Fibroblast of skin of left quadriceps (primary cell): ENCODE results near the gene BTF3L4.
"Not testable (repeated sequence)": the region's sequence is repeated elsewhere in the genome, so short reads cannot be mapped to it uniquely, and the experiment has no call there.

Source experiments
- DNase-seq, 2 experiments: peaks; one replicate each; pipeline ENCODE4 v3.0.0-alpha.2; 2013; ENCODE audit warnings: low read depth in 2 of 2

BTF3L4 gene

DNA sequence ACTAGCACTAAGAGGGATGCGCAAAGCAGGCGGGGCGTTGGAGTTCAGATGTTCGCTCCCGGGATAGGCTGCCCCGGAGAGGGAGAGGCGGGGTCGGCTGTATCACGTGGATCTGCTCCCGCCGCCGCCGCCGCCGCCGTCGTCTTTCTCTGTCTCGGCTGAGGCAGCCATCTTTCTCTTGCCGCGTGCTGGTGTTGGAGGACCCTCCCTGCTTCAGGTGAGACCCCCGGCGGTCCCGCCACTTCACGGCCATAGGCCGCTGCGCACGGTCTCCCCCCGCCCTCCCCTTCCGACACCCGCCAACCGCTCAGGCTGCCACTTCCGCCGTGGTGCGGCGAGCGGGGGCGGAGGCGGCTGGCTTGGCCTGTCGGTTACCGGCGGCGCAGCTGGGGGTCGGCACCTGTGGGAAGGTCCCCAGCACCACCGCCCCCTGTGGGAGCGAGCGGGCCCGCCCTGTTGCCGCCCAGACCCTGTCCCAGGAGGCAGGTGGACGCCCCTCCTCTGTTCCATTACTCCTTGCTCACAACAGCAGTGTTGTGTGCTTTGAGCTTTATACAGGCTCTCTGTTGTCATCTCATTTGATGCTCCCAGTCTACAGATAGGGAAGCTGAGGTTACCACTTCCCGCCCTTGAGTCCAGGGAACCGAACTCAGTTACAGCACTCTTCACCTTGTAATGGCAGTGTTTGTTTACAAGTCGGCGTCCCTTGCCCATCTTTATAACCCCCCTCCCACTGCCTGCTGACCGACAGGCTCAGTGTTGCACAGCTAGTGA lies at the start of gene BTF3L4:
Gene BTF3L4 (plus strand): TSS at position 133 of the 774 bp plus-strand sequence. CDS start 3,553 bp downstream, outside the sequence.
- DNase-seq = peak; percentile 84

DNA sequence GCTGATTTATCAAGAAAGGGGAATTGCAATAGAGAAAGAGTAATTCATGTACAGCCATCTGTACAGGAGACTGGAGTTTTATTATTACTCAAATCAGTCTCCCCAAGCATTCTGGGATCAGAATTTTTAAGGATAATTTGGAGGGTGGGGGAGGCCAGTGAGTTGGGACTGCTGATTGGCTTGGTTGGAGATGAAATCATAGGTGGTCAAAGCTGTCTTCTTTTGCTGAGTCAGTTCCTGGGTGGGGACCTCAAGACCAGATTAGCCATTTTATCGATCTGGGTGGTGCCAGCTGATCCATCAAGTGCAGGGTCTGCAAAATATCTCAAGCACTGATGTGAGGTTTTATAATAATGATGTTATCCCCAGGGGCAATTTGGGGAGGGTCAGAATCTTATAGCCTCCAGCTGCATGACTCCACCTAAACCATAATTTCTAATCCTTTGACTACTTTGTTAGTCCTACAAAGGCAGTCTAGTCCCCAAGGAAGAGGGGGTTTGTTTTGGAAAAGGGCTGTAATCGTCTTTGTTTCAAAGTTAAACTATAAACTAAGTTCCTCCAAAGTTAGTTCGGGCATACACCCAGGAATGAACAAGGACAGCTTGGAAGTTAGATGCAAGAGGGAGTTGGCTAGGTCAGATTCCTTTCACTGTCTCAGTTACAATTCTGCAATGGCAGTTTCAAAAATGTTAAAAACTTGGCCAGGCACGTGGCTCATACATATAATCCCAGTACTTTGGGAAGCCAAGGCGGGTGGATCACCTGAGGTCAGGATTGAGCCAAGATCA lies 48.7 kb upstream of the BTF3L4 start:
- peak in 1 of 2 experiments; percentile 5 for DNase-seq

DNA sequence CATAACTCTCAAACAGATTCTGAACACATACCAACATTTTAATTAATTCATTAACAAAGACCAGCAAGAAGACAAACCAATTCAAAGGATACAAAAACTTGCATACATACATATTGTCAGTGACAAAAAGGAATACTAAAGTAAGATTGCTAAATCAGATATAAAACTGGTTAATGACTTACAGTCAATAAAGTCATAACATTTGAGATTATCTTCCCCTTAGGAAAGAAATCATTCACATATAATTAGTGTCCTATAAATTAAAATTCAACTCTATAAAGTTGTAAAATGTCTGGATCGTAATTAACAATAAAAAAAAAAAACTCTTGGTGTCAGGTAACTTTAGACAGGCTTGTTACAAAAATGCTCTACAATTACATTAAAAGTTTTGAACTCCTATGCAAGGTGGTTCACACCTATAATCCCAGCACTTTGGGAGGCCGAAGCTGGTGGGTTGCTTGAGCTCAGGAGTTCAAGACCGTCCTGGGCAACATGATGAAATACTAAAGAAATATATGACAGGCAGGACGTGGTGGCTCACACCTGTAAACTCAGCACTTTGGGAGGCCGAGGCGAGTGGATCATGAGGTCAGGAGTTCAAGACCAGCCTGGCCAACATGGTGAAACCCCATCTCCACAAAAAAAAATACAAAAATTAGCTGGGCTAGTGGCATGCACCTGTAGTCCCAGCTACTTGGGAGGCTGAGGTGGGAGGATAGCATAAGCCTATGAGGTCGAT lies 47.9 kb upstream of the BTF3L4 start:
- DNase-seq = no peak

DNA sequence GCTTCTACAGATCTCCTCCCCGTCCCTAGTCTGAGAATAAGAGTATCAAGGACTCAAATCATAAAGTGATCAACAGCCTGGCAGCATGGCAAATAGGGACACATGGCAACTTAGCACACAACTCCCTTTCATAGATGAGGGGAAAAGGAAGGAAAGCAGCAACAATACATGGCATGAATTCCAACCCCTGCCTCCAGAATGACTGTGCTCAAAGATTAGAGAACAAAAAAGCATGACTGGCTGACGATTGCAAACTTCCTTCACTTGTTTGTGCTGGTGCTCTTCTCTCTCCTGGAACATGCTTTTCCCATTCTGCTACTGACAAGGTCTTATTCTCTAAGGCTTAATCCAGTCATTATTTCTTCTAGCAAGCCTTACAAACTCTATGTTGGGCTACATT lies 34.0 kb upstream of the BTF3L4 start:
- no peak for DNase-seq

DNA sequence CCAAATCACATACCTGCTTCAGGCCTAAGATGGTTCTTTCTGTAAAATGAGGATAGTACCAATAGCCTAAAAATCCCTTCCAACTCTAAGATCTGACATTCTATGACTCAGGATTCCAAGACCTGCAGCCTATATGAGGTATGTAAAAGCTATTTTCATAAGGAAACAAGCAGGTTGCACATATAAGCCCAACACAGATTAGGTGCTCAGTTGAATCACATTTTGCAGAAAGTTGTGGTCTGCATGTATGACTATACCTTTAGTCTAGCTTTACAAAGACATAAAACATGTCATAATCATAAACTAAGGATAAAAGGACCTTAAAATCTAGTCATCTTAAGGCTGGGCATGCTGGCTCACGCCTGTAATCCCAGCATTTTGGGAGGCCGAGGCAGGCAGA lies 29.8 kb upstream of the BTF3L4 start:
- DNase-seq = no peak

DNA sequence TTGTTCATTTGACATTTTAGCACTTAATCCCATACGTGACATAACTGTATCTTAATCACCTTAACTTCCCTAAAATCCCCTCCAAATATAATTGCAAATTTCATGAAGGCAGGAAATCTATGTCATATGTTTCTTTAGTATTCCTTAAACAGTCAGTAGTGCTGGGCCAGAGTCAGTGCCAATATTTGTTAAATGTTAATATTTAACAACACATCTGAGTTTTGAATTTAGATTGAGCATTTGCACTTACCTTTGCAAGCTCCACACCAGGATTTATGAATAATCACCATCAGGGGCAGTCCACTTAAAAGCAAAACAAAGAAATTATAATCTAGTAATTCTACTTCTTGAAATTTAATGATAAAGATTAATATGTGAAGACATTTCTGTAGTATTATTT lies 27.8 kb upstream of the BTF3L4 start:
- no peak for DNase-seq

DNA sequence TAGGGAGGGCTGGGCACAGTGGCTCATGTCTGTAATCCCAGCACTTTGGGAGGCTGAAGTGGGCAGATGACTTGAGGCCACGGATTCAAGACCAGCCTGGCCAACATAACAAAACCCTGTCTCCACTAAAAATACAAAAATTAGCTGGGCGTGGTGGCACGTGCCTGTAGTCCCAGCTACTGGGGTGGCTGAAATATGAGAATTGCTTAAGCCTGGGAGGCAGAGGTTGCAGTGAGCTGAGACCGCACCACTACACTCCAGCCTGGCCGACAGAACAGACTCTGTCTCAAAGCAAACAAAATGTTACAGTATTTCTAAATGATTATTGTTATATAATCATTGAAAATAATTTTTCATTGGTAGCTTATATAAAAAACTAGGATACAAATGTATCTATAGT lies 27.3 kb upstream of the BTF3L4 start:
- DNase-seq = not testable (repeated sequence)

DNA sequence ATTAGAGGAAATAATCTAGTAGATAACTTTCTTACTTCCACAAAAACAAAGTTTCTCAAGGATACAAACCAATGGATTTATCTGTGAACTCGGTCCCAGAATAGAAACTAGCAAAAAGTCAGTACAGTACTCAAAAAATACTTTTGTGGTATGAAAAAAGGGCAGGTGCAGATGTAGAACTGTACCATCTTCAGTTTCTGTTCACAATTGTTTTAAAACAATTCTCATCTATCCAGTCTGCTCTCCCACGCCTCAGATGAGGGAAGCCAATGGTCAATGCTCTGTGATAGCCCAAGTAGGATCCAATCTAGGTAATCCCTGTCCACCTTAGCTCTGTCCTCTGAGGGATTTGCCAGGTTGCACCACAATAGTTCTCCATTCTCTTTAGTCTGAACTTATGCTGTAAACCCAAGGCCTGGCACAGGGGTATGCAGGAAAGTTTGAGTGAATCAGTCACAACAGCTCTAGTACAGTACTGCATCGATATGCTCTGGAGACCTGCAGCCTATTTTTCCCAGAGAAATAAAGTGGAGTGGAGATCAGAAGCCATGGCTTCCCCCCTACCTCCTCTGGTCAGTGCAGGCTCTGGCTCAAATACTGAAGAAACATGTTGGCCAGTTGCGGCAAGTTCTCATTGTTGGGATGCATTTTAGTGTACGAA lies 23.8 kb upstream of the BTF3L4 start:
- no peak for DNase-seq

DNA sequence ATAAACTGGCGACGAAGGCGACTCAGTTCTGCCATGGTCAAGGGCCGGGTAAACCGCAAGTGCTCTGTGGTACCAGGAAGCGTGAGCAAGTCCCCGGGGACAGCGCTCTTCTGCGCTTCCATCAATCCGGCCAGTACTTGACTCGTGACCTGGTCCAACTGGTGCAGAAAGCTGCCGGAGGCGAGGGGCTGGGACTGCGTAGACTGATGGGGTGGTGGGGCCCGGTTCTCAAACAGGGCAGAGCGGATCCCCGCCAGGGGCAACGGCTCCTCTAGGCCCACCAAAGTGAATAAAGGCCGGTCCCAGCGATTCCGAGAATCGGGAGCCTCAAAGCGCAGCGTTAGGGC lies 23.3 kb upstream of the BTF3L4 start:
- no peak for DNase-seq

DNA sequence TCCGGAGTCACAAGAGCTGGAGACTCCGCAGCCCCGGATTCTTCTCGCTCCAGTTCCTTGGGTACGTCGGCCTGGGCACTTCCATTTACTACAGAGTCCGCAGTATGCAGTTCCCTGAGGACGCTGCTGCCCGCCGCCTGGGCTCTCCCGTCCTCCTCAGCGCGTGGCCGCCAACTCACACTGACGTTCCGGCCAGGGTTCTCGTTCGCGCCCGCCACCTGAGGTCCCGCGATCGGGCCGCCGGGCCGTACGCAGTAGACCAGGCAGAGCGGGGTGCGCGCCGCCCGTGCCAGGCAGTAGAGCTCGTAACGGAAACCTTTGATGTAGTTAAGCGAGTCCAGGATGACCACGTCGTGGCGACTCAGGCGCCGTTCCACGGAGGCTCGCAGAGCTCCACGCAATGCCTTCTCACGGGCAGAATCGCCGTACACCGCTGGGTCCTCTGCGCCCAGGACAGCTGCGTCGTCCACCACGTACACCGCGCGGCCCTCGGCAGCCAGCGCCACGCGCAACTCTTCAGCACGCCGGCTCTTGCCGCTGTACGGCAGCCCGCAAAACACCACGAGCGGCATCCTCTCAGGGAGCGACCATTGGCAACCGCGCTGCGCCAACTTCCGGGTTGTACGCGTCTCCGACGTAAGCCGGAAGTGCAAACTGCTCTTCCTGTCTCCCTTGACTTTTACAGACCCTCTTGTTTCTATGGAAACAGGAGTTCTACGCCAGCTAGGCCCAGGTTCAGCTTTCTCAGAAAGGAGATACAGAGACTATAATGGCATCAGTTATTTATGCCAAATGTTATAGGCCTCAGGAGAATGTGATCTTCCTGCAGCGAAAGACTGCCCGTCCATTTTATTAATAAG lies 22.7 kb upstream of the BTF3L4 start, which contains the start of gene KTI12:
Gene KTI12 (minus strand): TSS at position 621 of the 860 bp plus-strand sequence. CDS start 49 bp downstream, at position 572.
- peak; percentile 74 to 78 for DNase-seq

DNA sequence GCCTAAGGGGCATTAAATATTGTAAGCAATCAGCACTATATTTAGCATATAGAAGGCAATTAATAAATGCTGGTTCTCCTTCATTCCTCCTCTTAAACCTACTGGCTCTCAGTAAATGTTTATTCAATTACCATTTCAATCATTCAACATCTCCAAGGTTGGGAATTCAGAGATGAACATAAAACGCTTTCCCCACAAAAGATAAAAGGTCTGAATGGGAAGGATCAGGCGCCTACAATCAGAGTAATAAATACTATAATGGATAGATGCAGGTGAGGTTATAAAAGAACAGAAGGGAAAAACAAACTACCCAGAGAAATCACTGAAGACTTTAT lies 22.1 kb upstream of the BTF3L4 start:
- DNase-seq = no peak

DNA sequence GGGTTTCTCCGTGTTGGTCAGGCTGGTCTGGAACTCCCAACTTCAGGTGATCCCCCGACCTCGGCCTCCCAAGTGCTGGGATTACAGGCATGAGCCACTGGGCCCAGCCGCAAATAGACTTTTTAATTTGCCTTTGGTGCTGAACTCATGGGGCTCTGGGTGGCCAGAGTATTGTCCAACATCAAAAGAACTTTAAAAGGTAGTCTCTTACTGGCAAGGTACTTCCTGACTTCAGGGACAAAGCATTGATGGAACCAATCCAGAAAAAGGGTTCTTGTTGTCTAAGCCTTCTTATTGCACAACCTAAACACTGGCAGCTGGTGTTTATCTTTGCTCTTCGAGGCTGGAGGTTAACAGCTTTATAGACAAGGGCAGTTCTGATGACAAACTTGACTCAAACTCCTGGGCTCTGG lies 18.7 kb upstream of the BTF3L4 start:
- no peak for DNase-seq

DNA sequence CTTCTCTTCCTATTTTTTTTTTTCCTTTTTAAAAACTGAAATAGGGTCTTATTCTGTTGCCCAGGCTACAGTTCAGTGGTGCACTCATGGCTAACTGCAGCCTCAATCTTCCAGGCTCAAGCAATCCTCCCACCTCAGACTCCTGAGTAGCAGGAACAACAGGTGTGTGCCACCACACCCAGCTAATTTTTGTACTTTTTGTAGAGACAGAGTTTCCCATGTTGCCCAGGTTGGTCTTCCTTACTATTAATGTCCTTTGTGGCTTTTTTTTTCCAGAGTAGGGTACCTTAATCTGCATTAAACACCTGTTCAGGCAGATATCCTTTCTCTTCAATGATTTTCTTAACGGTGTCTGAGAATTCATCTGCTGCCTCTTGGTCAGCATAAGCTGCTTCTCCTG lies 18.2 kb upstream of the BTF3L4 start:
- no peak for DNase-seq

DNA sequence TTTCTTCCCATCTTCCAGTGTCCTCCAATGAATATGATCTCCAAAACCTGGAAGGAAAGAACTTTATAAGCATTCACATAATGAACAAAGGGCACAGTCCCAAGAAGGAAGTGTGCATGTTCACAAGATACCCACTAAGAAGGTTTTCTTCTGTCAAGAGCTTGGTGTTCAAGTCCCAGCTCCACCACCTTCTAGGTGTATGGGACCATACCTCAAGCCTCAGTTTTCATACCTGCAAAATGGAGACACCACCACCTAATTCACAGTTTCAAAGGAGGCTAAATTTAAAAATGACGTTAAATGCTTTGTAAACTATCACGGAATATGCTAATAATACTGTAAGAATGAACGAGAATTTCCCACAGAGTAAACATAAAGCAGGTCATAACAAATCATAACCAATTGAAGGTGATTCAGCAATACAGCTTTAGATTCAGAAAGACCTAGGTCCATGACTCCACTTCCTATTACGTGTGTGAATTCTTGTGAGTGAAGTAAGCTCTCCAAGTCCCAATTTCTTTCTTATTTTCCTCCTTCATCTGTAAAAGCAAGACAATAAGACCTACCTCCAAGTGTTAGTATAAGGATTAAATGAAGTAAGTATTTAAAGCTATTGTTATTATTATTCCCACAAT lies 14.4 kb upstream of the BTF3L4 start:
- DNase-seq = no peak

DNA sequence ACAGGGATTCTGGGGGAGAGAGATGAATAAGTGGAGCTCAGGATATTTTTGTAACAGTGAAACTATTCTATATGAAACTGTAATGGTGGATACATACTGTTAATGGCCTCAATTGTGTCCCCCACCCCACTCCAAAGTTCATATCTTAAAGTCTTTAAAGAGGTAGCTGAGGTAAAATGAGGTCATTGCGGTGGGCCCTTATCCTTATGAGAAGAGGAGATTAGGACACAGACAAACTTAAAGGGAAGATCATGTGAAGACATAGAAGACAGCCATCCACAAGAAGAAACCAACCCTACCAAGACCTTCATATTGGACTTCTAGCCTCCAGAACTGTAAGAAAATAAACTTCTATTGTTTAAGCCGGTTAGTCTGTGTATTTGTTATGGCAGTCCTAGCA lies 10.9 kb upstream of the BTF3L4 start:
- no peak for DNase-seq

DNA sequence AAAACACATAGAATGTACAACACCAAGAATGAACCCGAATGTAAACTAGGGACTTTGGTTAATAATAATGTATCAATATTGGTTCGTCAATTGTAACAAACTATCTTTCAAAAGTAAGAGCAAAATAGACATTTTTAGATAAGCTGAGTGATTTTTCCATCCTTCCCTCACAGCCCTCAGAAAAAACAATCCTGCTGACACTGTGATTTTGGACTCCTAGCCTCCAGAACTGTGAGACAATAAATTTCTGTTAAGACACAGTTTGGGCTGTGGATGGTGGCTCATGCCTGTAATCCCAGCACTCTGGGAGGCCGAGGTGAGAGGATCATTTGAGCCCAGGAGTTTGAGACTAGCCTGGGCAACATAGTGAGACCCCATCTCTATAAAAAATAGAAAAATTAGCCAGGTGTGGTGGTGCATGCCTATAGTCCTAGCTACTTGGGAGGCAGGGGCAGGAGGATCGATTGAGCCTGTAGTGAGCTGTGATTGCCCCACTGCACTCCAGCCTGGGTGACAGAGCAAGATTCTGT lies 10.4 kb upstream of the BTF3L4 start:
- not testable (repeated sequence) for DNase-seq

DNA sequence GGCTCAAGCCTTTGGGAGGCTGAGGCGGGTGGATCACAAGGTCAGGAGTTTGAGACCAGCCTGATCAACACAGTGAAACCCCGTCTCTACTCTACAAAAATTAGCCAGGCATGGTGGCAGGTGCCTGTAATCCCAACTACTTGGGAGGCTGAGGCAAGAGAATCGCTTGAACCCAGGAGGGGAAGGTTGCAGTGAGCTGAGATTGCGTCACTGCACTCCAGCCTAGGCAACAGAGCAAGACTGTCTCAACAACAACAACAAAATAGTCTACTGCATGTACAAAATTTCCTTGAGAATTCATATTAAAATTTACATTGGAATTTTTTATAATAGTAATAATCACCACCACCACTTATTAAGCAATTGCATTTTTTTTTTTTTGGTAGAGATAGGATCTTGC lies 6.8 kb upstream of the BTF3L4 start:
- DNase-seq = not testable (repeated sequence)

DNA sequence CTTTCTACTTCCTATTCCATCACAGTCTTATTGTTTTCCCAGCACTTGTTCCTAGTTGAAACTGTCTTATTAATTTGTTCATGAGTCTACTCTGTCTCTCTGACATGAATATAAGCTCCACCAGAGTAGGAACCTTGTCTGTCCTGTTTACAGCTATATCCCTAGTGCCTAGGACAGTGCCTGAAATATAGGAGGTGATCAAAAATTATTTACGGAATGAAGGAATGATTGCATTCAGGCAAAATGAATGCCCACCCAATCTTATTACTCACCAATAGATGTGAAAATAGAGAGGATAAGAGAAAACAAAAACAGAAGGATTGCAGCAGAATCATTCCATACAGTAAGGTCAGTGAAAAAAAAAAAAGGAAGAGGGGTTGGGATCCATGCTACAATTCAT lies 2.2 kb upstream of the BTF3L4 start:
- DNase-seq = no peak

DNA sequence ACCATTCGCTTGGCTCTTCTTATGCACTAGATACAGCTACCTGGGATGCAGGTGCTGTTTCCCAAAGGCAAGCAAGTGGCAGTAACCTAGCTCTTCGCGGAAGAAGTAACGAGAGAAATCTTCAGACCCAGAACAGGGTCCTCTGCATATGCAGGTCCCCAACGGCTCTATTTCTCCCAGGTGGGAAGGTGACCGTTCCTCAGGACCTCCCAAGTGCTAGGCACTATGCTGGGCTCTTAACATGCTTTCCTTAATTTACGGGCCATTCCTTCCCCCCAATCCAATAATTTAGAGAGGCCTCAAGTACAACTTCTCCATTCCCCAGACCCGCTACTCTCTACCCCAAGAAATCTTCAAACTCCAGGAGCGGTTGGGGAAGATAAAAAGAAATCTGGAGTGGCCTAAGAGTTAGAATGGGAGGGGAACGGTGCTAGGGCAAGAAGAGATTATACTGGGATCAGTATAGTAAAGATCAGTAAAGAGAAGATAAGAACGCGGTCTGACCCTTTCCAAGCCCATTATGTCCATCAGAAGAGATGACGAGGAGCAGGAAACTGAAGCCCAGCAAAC lies 1.5 kb upstream of the BTF3L4 start:
- DNase-seq = no peak
